DND-41 (cell line): Measurements from ENCODE around the gene PAFAH1B1.

Experiments
- ATAC-seq: fragments of 200-7000 bp; cut with Tn5 transposase; 3 replicates; pipeline ENCODE4 v1.9.1; 2021; ENCODE audit warnings: low read depth; ENCODE audit not compliant: insufficient read depth
- DNase-seq: peaks from one replicate; pipeline ENCODE4 v3.0.0-alpha.2; 2020
- H2AFZ ChIP-seq: 2 replicates; pipeline ENCODE4 v1.6.0; 2012; ENCODE audit warnings: low read depth, low read length
- H3K27ac ChIP-seq: 2 replicates; pipeline ENCODE4 v1.5.1; 2012; ENCODE audit warnings: low read length, inconsistent platforms
- H3K27me3 ChIP-seq: fragments of 200-600 bp; sonication (generic); 2 replicates; pipeline ENCODE4 v1.6.0; 2012; ENCODE audit warnings: low read length, mild to moderate bottlenecking, inconsistent platforms; ENCODE audit not compliant: insufficient read depth, poor library complexity
- H3K36me3 ChIP-seq: 2 replicates; pipeline ENCODE4 v1.5.1; 2012; ENCODE audit warnings: low read length, inconsistent platforms; ENCODE audit not compliant: insufficient read depth
- H3K4me1 ChIP-seq: 2 replicates; pipeline ENCODE4 v1.5.1; 2012; ENCODE audit warnings: mild to moderate bottlenecking, low read length; ENCODE audit not compliant: insufficient read depth
- H3K4me2 ChIP-seq: 2 replicates; pipeline ENCODE4 v1.6.0; 2012; ENCODE audit warnings: mild to moderate bottlenecking, moderate library complexity, low read length, inconsistent platforms; ENCODE audit not compliant: insufficient read depth
- H3K4me3 ChIP-seq, 2 experiments: fragments of 200-600 bp in 1 of 2; shearing (Covaris generic) in 1 of 2; 2 replicates each; pipeline ENCODE4 v1.5.1; 2012 to 2016; ENCODE audit warnings: inconsistent platforms in 2 of 2, low read length in 2 of 2, mild to moderate bottlenecking in 2 of 2, low read depth in 1 of 2, moderate library complexity in 1 of 2
- H3K79me2 ChIP-seq: 2 replicates; pipeline ENCODE4 v1.6.0; 2012; ENCODE audit warnings: low read length, inconsistent platforms; ENCODE audit not compliant: insufficient read depth
- H3K9ac ChIP-seq: 2 replicates; pipeline ENCODE4 v1.6.0; 2012; ENCODE audit warnings: low read depth, mild to moderate bottlenecking, inconsistent platforms, low read length, moderate library complexity
- H3K9me3 ChIP-seq: 2 replicates; pipeline ENCODE4 v1.5.1; 2012; ENCODE audit warnings: low read length, moderate library complexity, mild to moderate bottlenecking, inconsistent platforms; ENCODE audit not compliant: insufficient read depth, severe bottlenecking
- H4K20me1 ChIP-seq: 2 replicates; pipeline ENCODE4 v1.6.0; 2012; ENCODE audit warnings: low read length; ENCODE audit not compliant: insufficient read depth
- CTCF ChIP-seq: IDR thresholded peaks from 2 replicates; pipeline ENCODE4 v1.5.1; 2012; ENCODE audit warnings: borderline replicate concordance, low read length, moderate library complexity, mild to moderate bottlenecking; ENCODE audit not compliant: poor library complexity, severe bottlenecking; ENCODE audit errors: extremely low read depth
- EZH2 ChIP-seq: IDR thresholded peaks from 3 replicates; pipeline ENCODE4 v1.6.1; 2012; ENCODE audit warnings: borderline replicate concordance, low read depth, mild to moderate bottlenecking, moderate library complexity, low read length, inconsistent platforms; ENCODE audit not compliant: severe bottlenecking

Gene PAFAH1B1

GRCh38 chr17:2721603-2722002 is 128.1 kb downstream of the PAFAH1B1 start:
- no peak for DNase-seq

GRCh38 chr17:2722611-2723010 is 129.2 kb downstream of the PAFAH1B1 start:
- DNase-seq: no peak
- Histone ChIP-seq H4K20me1 (no peaks in the 10 kb centered on the region), H3K27me3 (no peaks in the 10 kb centered on the region), H3K9ac (no peak overlapping the region), H3K79me2 (no peaks in the 10 kb centered on the region), H2AFZ (no peak overlapping the region), H3K36me3 (no peaks in the 10 kb centered on the region), H3K4me1 (no peaks in the 10 kb centered on the region), H3K4me2 (no peak overlapping the region), H3K9me3 (no peaks in the 10 kb centered on the region), H3K4me3 (no peak overlapping the region), H3K27ac (no peak overlapping the region)
- no peak for ATAC-seq
- TF ChIP-seq CTCF (no peak), EZH2 (no peak)

More at GRCh38 chr17:2721603-2722002, 128.1 kb downstream of the PAFAH1B1 start:
- Histone ChIP-seq H3K27ac (no peak overlapping the region), H3K79me2 (no peaks in the 10 kb centered on the region), H4K20me1 (no peaks in the 10 kb centered on the region), H3K4me2 (no peak overlapping the region), H3K4me3 (no peak overlapping the region), H3K4me1 (no peaks in the 10 kb centered on the region), H3K9ac (no peak overlapping the region), H3K36me3 (no peaks in the 10 kb centered on the region), H3K9me3 (no peaks in the 10 kb centered on the region), H2AFZ (no peak overlapping the region), H3K27me3 (no peaks in the 10 kb centered on the region)
- ATAC-seq: no peak
- TF ChIP-seq CTCF (no peak), EZH2 (no peak)

- no peak overlapping the region for H2AFZ ChIP-seq
- DNase-seq (no peak), ATAC-seq (no peak)
- TF ChIP-seq EZH2 (no peak), CTCF (no peak)
- H3K4me3 ChIP-seq: no peak overlapping the region
- H3K79me2 ChIP-seq: no peaks in the 10 kb centered on the region
- no peaks in the 10 kb centered on the region for H4K20me1 ChIP-seq
- H3K27me3 ChIP-seq: no peaks in the 10 kb centered on the region
- no peaks in the 10 kb centered on the region for H3K36me3 ChIP-seq
- H3K4me2 ChIP-seq: no peak overlapping the region
- H3K27ac ChIP-seq: no peak overlapping the region
- no peaks in the 10 kb centered on the region for H3K9me3 ChIP-seq
- H3K9ac ChIP-seq: no peak overlapping the region
- no peaks in the 10 kb centered on the region for H3K4me1 ChIP-seq
Measured at GRCh38 chr17:2723505-2723996, 130.1 kb downstream of the PAFAH1B1 start.
